Spleen (tissue), 11 donors: Measurements from ENCODE around the gene PCARE. TPM values are rescaled to one million over a fixed set of nuclear protein-coding genes. Genes with fewer than 3 reads are reported as not detected.
"Not testable (repeated sequence)": the region's sequence is repeated elsewhere in the genome, so short reads cannot be mapped to it uniquely, and the experiment has no call there.

ENCODE experiments used
- DNase-seq: peaks from one replicate; pipeline ENCODE4 v3.0.0-alpha.2; 2020
- H3K27ac ChIP-seq, 8 donors: fragments of 200-600 bp; sonication (generic) in 7 of 8; 1 replicate in 4 of 8; 2 replicates in 4 of 8; pipeline versions ENCODE4 v1.5.0 to v1.8.0; 2016 to 2021; ENCODE audit warnings: inconsistent platforms in 4 of 8, mild to moderate bottlenecking in 4 of 8, moderate library complexity in 1 of 8
- H3K27me3 ChIP-seq, 7 donors: fragments of 200-600 bp; sonication (generic) in 6 of 7; replicated peaks in 1 of 7; 1 replicate in 4 of 7; 2 replicates in 3 of 7; pipeline versions ENCODE4 v1.5.0 to v1.8.0; 2016 to 2021; ENCODE audit warnings: inconsistent platforms in 3 of 7, mild to moderate bottlenecking in 1 of 7
- H3K36me3 ChIP-seq, 6 donors: fragments of 200-600 bp; sonication (generic) in 5 of 6; 1 replicate in 4 of 6; 2 replicates in 2 of 6; pipeline versions ENCODE4 v1.5.0 to v1.8.0; 2016 to 2021; ENCODE audit warnings: inconsistent platforms in 2 of 6
- H3K4me1 ChIP-seq, 6 donors: fragments of 200-600 bp; sonication (generic) in 5 of 6; 1 replicate in 3 of 6; 2 replicates in 3 of 6; pipeline versions ENCODE4 v1.5.0 to v1.8.0; 2016 to 2021; ENCODE audit warnings: inconsistent platforms in 3 of 6
- H3K4me3 ChIP-seq, 8 donors: fragments of 200-600 bp; sonication (generic) in 7 of 8; 1 replicate in 4 of 8; 2 replicates in 4 of 8; pipeline versions ENCODE4 v1.5.0 to v1.8.0; 2016 to 2021; ENCODE audit warnings: inconsistent platforms in 4 of 8, mild to moderate bottlenecking in 4 of 8, moderate library complexity in 2 of 8
- H3K9me3 ChIP-seq, 8 donors: fragments of 200-600 bp; sonication (generic) in 7 of 8; 1 replicate in 4 of 8; 2 replicates in 4 of 8; pipeline versions ENCODE4 v1.5.0 to v1.8.0; 2016 to 2021; ENCODE audit warnings: inconsistent platforms in 4 of 8
- POLR2A ChIP-seq, 3 donors: fragments of 450-650 bp; IDR thresholded peaks; one replicate each; pipeline ENCODE4 v1.5.1; 2017; ENCODE audit warnings: antibody characterized with exemption in 3 of 3, mild to moderate bottlenecking in 1 of 3
- POLR2AphosphoS5 ChIP-seq, 3 donors: sonication (generic); formaldehyde crosslinking; IDR thresholded peaks; one replicate each; pipeline ENCODE4 v1.5.1; 2017; ENCODE audit warnings: antibody characterized with exemption in 3 of 3
- WGBS, 5 donors: extraction: QIAGEN DNeasy Blood & Tissue Kit in 3 of 5; methylation state at CpG; one replicate each; pipeline versions ENCODE4 v1.1.5 to v1.1.7; 2013 to 2018; 5-methylcytosine and 5-hydroxymethylcytosine counted together
- intact Hi-C: fragments of 100-400 bp; cut with DNase I; formaldehyde crosslinking; loops from one replicate; pipeline ENCODE4 v1.15.0; 2023; ENCODE audit warnings: low total_unique reads
- polyA plus RNA-seq, 3 donors: library from polyadenylated mRNA; stranded (reverse); fragments of 200-250 nt; gene quantifications; one replicate each; pipeline ENCODE4 v1.2.1, GENCODE V29; 2013
- total RNA-seq, 7 donors: library from RNA; depleted of rRNA in 3 of 7; stranded (reverse); fragments of >200 nt in 3 of 7; fragmentation: NEBNext Ultra II Directional in 4 of 7; extraction: Animal tissue kit (Norgen Biotek cat#: 25700) in 4 of 7; gene quantifications; one replicate each; pipeline versions ENCODE4 v1.1.0 to v1.2.1, GENCODE V29; 2016 to 2021
- TF ChIP-seq, protein P1 (sequence below), 11 experiments: fragments of 200-600 bp in 7 of 11; fragments of 450-650 bp in 4 of 11; sonication (generic) in 4 of 11; IDR thresholded peaks in 8 of 11; conservative IDR thresholded peaks in 3 of 11; 1 replicate in 7 of 11; 2 replicates in 4 of 11; pipeline versions ENCODE4 v1.4.0 to v1.8.0; 2016 to 2021; ENCODE audit warnings: antibody characterized with exemption in 11 of 11, inconsistent platforms in 4 of 11, mild to moderate bottlenecking in 1 of 11
- donor health status: healthy with polysubstance abuse.
- donor health status: DM: no; HTN: no; CAD: no; lungs with moderate emphysema.
- donor health status: DM: no; HTN: no; CAD: no.
- donor health status: Bipolar disorder and iron deficiency.
- donor health status: healthy.
- donor health status: DM: no; HTN: no; CAD: no.
- donor health status: DM: yes; HTN: yes; CAD: no.

The PCARE gene
- total and polyA plus RNA-seq, 10 donors, result not detected

- intact Hi-C loops, result no loop called here
- Histone ChIP-seq H3K27me3 (peaks cover 0 to 19% (median 0%) of the 10 kb centered on the region in 7 donors), H3K36me3 (no peaks in the 10 kb centered on the region), H3K9me3 (no peaks in the 10 kb centered on the region), H3K4me3 (no peak overlapping the region), H3K4me1 (peaks cover 0 to 24% (median 11%) of the 10 kb centered on the region in 6 donors), H3K27ac (no peak overlapping the region)
- TF ChIP-seq, protein P1, sequence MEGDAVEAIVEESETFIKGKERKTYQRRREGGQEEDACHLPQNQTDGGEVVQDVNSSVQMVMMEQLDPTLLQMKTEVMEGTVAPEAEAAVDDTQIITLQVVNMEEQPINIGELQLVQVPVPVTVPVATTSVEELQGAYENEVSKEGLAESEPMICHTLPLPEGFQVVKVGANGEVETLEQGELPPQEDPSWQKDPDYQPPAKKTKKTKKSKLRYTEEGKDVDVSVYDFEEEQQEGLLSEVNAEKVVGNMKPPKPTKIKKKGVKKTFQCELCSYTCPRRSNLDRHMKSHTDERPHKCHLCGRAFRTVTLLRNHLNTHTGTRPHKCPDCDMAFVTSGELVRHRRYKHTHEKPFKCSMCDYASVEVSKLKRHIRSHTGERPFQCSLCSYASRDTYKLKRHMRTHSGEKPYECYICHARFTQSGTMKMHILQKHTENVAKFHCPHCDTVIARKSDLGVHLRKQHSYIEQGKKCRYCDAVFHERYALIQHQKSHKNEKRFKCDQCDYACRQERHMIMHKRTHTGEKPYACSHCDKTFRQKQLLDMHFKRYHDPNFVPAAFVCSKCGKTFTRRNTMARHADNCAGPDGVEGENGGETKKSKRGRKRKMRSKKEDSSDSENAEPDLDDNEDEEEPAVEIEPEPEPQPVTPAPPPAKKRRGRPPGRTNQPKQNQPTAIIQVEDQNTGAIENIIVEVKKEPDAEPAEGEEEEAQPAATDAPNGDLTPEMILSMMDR (IDR thresholded peaks at IDR 0.05 in 8 of 11, conservative IDR thresholded peaks at IDR 0.05 in 3 of 11), result no peak
- TF ChIP-seq POLR2AphosphoS5 (IDR thresholded peaks at IDR 0.05), result no peak
- no peak for TF ChIP-seq POLR2A (IDR thresholded peaks at IDR 0.05)
- DNase-seq, result no peak
- WGBS, 5 donors, result 75 to 88% (median 80%) methylated on average over 4 of the region's 4 CpGs
These were observed 36.7 kb upstream of the PCARE start for GRCh38 chr2:29110916-29111535.

DNA sequence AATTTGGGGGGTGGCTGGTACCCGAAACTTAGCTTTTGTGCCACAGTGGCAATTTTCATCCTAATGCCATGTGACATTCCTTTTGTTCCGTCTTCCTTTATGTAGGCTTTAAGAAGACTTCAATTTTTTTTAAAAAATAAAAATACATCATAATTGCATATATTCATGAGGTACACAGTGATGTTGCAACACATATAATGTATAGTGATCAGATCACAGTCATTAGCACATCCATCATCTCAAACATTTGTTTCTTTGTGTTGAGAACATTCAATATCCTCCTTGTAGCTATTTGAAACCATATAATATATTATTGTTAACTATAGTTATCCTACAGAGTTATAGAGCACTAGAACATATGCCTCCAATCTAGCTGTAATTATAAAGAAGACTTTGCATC is 34.9 kb upstream of the PCARE start:
- intact Hi-C loops, result no loop called here
- DNase-seq, result no peak
- Histone ChIP-seq H3K9me3 (no peaks in the 10 kb centered on the region), H3K27me3 (peaks cover 0 to 3% (median 0%) of the 10 kb centered on the region in 7 donors), H3K4me3 (no peak overlapping the region), H3K27ac (no peak overlapping the region), H3K4me1 (peaks cover 0 to 10% (median 3%) of the 10 kb centered on the region in 6 donors), H3K36me3 (no peaks in the 10 kb centered on the region)
- no peak for TF ChIP-seq POLR2AphosphoS5 (IDR thresholded peaks at IDR 0.05)
- TF ChIP-seq, protein P1 (IDR thresholded peaks at IDR 0.05 in 8 of 11, conservative IDR thresholded peaks at IDR 0.05 in 3 of 11), result no peak
- TF ChIP-seq POLR2A (IDR thresholded peaks at IDR 0.05), result no peak
- WGBS, 5 donors, result 92 to 97% (median 93%) methylated on average over 2 of the region's 2 CpGs

DNA sequence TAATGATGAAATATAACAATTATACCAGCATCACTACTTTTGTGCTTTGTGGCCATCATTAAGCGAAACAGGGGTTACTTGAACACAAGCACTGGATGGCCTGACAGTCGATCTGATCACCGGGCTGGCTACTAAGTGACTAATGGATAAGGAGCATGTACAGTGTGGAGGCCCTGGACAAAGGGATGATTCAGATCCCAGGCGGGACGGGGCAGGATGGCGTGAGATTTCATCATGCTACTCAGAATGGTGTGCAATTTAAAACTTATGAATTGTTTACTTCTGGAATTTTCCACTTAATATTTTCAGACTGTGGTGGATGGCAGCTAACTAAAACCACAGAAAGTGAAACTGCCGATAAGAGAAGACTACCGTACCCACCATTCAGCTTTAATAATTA is 33.9 kb upstream of the PCARE start:
- Histone ChIP-seq H3K9me3 (no peaks in the 10 kb centered on the region), H3K36me3 (no peaks in the 10 kb centered on the region), H3K27ac (no peak overlapping the region), H3K27me3 (no peaks in the 10 kb centered on the region), H3K4me3 (no peak overlapping the region), H3K4me1 (no peaks in the 10 kb centered on the region)
- intact Hi-C loops, result no loop called here
- no peak for DNase-seq
- TF ChIP-seq, protein P1 (IDR thresholded peaks at IDR 0.05 in 8 of 11, conservative IDR thresholded peaks at IDR 0.05 in 3 of 11), result no peak
- no peak for TF ChIP-seq POLR2AphosphoS5 (IDR thresholded peaks at IDR 0.05)
- no peak for TF ChIP-seq POLR2A (IDR thresholded peaks at IDR 0.05)
- 78 to 87% (median 80%) methylated on average over 8 of the region's 8 CpGs for WGBS, 5 donors

DNA sequence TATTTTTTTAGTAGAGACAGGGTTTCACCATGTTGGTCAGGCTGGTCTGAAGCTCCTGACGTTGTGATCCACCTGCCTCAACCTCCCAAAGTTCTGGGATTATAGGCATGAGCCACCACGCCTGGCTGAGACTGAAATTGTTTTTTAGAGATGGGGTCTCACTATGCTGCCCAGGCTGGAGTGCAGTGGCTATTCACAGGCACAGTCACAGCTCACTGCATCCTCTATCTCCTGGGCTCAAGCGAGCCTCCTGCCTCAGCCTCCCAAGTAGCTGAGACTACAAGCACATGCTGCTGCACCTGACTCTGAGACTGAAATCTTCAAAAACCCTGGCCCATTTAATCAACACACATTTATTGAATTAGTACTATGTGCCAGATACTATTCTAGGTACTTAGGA is 33.2 kb upstream of the PCARE start:
- intact Hi-C loops, H3K4me1 ChIP-seq, DNase-seq, H3K9me3 ChIP-seq, H3K27me3 ChIP-seq, H3K4me3 ChIP-seq, H3K36me3 ChIP-seq, H3K27ac ChIP-seq: not testable (repeated sequence)
- 85 to 92% (median 90%) methylated on average over 3 of the region's 3 CpGs for WGBS, 5 donors
